PC-3 (cell line): ENCODE results near the gene CPLX3.

Source experiments
- EZH2 ChIP-seq: fragments of 300-600 bp; sonication (generic); IDR thresholded peaks from one replicate; pipeline ENCODE4 v1.6.1; 2017; ENCODE audit warnings: antibody characterized with exemption, mild to moderate bottlenecking, low read length; ENCODE audit not compliant: unreplicated experiment
- EZH2phosphoT487 ChIP-seq: fragments of 300-600 bp; sonication (generic); IDR thresholded peaks from 2 replicates; pipeline ENCODE4 v1.6.1; 2018; ENCODE audit warnings: mild to moderate bottlenecking, antibody characterized with exemption, low read length, borderline replicate concordance
- TF ChIP-seq, protein P1 (sequence below): fragments of 300-600 bp; sonication (generic); conservative IDR thresholded peaks from 2 replicates; pipeline ENCODE4 v1.5.1; 2017; ENCODE audit warnings: antibody characterized with exemption, low read depth, mild to moderate bottlenecking, low read length

- no peak for TF ChIP-seq EZH2phosphoT487
- TF ChIP-seq, protein P1, sequence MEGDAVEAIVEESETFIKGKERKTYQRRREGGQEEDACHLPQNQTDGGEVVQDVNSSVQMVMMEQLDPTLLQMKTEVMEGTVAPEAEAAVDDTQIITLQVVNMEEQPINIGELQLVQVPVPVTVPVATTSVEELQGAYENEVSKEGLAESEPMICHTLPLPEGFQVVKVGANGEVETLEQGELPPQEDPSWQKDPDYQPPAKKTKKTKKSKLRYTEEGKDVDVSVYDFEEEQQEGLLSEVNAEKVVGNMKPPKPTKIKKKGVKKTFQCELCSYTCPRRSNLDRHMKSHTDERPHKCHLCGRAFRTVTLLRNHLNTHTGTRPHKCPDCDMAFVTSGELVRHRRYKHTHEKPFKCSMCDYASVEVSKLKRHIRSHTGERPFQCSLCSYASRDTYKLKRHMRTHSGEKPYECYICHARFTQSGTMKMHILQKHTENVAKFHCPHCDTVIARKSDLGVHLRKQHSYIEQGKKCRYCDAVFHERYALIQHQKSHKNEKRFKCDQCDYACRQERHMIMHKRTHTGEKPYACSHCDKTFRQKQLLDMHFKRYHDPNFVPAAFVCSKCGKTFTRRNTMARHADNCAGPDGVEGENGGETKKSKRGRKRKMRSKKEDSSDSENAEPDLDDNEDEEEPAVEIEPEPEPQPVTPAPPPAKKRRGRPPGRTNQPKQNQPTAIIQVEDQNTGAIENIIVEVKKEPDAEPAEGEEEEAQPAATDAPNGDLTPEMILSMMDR: no peak
- no peak for TF ChIP-seq EZH2
Measured at GRCh38 chr15:74807282-74807681, 19.1 kb upstream of the CPLX3 start.
